GM21526 (cell line): ENCODE results near the gene SLTM.
"Not testable (repeated sequence)": the region's sequence is repeated elsewhere in the genome, so short reads cannot be mapped to it uniquely, and the experiment has no call there.

ENCODE experiments used
- ATAC-seq: cut with Tn5 transposase; IDR thresholded peaks from one replicate; pipeline ENCODE4 v1.9.1; 2021; ENCODE audit warnings: moderate library complexity; ENCODE audit not compliant: unreplicated experiment, low FRiP score

Gene SLTM

GRCh38 chr15:58929891-58930416 lies 3.5 kb downstream of the SLTM start:
- ATAC-seq = no peak

GRCh38 chr15:58926823-58927222 lies 6.7 kb downstream of the SLTM start:
- no peak for ATAC-seq

GRCh38 chr15:58924327-58924726 lies 9.2 kb downstream of the SLTM start:
- ATAC-seq = no peak

GRCh38 chr15:58923696-58924300 lies 9.7 kb downstream of the SLTM start:
- ATAC-seq = no peak

- ATAC-seq = no peak
Observed at GRCh38 chr15:58923284-58923683, 10.2 kb downstream of the SLTM start.

GRCh38 chr15:58921267-58921790 lies 12.2 kb downstream of the SLTM start:
- no peak for ATAC-seq

GRCh38 chr15:58920447-58920846 lies 13.0 kb downstream of the SLTM start:
- not testable (repeated sequence) for ATAC-seq

- ATAC-seq = no peak
Observed at GRCh38 chr15:58919232-58919631, 14.2 kb downstream of the SLTM start.

GRCh38 chr15:58918239-58918638 lies 15.2 kb downstream of the SLTM start:
- ATAC-seq = no peak

- ATAC-seq = not testable (repeated sequence)
Observed at GRCh38 chr15:58917613-58918129, 15.8 kb downstream of the SLTM start.

- no peak for ATAC-seq
Observed at GRCh38 chr15:58916962-58917361, 16.5 kb downstream of the SLTM start.

- no peak for ATAC-seq
Observed at GRCh38 chr15:58910456-58910855, 23.0 kb downstream of the SLTM start.

- no peak for ATAC-seq
Observed at GRCh38 chr15:58909616-58910015, 23.9 kb downstream of the SLTM start.

GRCh38 chr15:58908550-58909309 lies 24.7 kb downstream of the SLTM start:
- no peak for ATAC-seq

GRCh38 chr15:58900631-58901030 lies 32.8 kb downstream of the SLTM start:
- no peak for ATAC-seq

- no peak for ATAC-seq
Observed at GRCh38 chr15:58898150-58898680, 35.3 kb downstream of the SLTM start.

- no peak for ATAC-seq
Observed at GRCh38 chr15:58889363-58889762, 44.1 kb downstream of the SLTM start.

GRCh38 chr15:58886921-58887320 lies 46.6 kb downstream of the SLTM start:
- ATAC-seq = no peak

GRCh38 chr15:58883926-58884325 lies 49.6 kb downstream of the SLTM start:
- ATAC-seq = not testable (repeated sequence)

- ATAC-seq = no peak
Observed at GRCh38 chr15:58882243-58882642, 51.2 kb downstream of the SLTM start.

- no peak for ATAC-seq
Observed at GRCh38 chr15:58880320-58880719, 53.2 kb downstream of the SLTM start.
